Heart left ventricle (tissue), 16 donors: Measurements from ENCODE around the gene PPCDC. TPM values are rescaled to one million over a fixed set of nuclear protein-coding genes. Genes with fewer than 3 reads are reported as not detected.
"Not testable (repeated sequence)": the region's sequence is repeated elsewhere in the genome, so short reads cannot be mapped to it uniquely, and the experiment has no call there.

Experiments used
- ATAC-seq, 4 donors: fragments of 200-7000 bp; cut with Tn5 transposase; one replicate each; pipeline ENCODE4 v1.9.1; 2020 to 2022; ENCODE audit warnings: moderate library complexity in 4 of 4, mild to moderate bottlenecking in 3 of 4, moderate number of reproducible peaks in 1 of 4
- DNase-seq, 5 donors: peaks; one replicate each; pipeline ENCODE4 v3.0.0-alpha.2; 2020
- H3K27ac ChIP-seq, 12 donors: fragments of 200-600 bp; sonication (generic) in 4 of 12; one replicate each; pipeline versions ENCODE4 v1.5.0 to v1.8.0; 2016 to 2022; ENCODE audit warnings: mild to moderate bottlenecking in 2 of 12
- H3K27me3 ChIP-seq, 9 donors: fragments of 200-600 bp; sonication (generic) in 2 of 9; one replicate each; pipeline versions ENCODE4 v1.5.1 to v1.8.0; 2016 to 2022; ENCODE audit warnings: mild to moderate bottlenecking in 3 of 9
- H3K36me3 ChIP-seq, 9 donors: fragments of 200-600 bp; sonication (generic) in 2 of 9; one replicate each; pipeline versions ENCODE4 v1.5.0 to v1.8.0; 2018 to 2022; ENCODE audit warnings: mild to moderate bottlenecking in 2 of 9
- H3K4me1 ChIP-seq, 12 donors: fragments of 200-600 bp; sonication (generic) in 4 of 12; one replicate each; pipeline versions ENCODE4 v1.5.0 to v1.8.0; 2016 to 2022; ENCODE audit warnings: mild to moderate bottlenecking in 3 of 12
- H3K4me3 ChIP-seq, 12 donors: fragments of 200-600 bp; sonication (generic) in 4 of 12; one replicate each; pipeline versions ENCODE4 v1.5.0 to v1.8.0; 2017 to 2022; ENCODE audit warnings: mild to moderate bottlenecking in 9 of 12, moderate library complexity in 4 of 12
- H3K9me3 ChIP-seq, 12 donors: fragments of 200-600 bp; sonication (generic) in 4 of 12; one replicate each; pipeline versions ENCODE4 v1.5.0 to v1.8.0; 2016 to 2022; ENCODE audit warnings: mild to moderate bottlenecking in 1 of 12
- POLR2A ChIP-seq, 2 donors: fragments of 450-650 bp; IDR thresholded peaks; one replicate each; pipeline ENCODE4 v1.6.1; 2017; ENCODE audit warnings: antibody characterized with exemption in 2 of 2, mild to moderate bottlenecking in 2 of 2, moderate library complexity in 2 of 2
- WGBS, 4 donors: extraction: QIAGEN DNeasy Blood & Tissue Kit in 2 of 4; methylation state at CpG; one replicate each; pipeline versions ENCODE4 v1.1.5 to v1.1.7; 2013 to 2018; 5-methylcytosine and 5-hydroxymethylcytosine counted together
- intact Hi-C, 10 donors: fragments of 100-400 bp; cut with DNase I; formaldehyde crosslinking; loops; one replicate each; pipeline versions ENCODE4 v1.11.1 to v1.14.2; 2022
- polyA plus RNA-seq, 2 donors: library from polyadenylated mRNA; stranded (reverse); fragments of 200-250 nt; gene quantifications; one replicate each; pipeline ENCODE4 v1.2.3, GENCODE V29; 2013
- total RNA-seq, 9 donors: library from RNA; depleted of rRNA in 2 of 9; stranded (reverse); fragments of >200 nt in 2 of 9; fragmentation: NEBNext Ultra II Directional in 3 of 9; extraction: Animal tissue kit (Norgen Biotek cat#: 25700) in 3 of 9; gene quantifications; one replicate each; pipeline versions ENCODE4 v1.1.0 to v1.2.4, GENCODE V29; 2016 to 2023
- TF ChIP-seq, protein P1 (sequence below), 12 donors: fragments of 200-600 bp; sonication (generic) in 4 of 12; IDR thresholded peaks; one replicate each; pipeline versions ENCODE4 v1.5.0 to v1.8.0; 2018 to 2022; ENCODE audit warnings: antibody characterized with exemption in 12 of 12, mild to moderate bottlenecking in 5 of 12
- donor health status: ischemic (EF 13 %, LVEDD 7.1; RV severe dilation, severe dysfunction).
- donor health status: healthy with polysubstance abuse.
- donor health status: DM: no; HTN: yes; CAD: no.
- donor health status: DM: no; HTN: no; CAD: no.
- donor health status: ischemic (EF 25% LVEDD 6.9; RV normal size, moderate dysfunction).
- donor health status: ischemic (EF 25% LVEDD 5.7; RV mildly dilated, moderate dysfunction).
- donor health status: healthy.
- donor health status: DM: yes; HTN: yes; CAD: no.
- donor health status: ischemic (EF 35%, LVEDD 5.7; RV mildly dilated, moderate dysfunction).
- donor health status: nonischemic (EF 11% LVEDD 7.7; RV severe dilation, severe dysfunction).
- donor health status: DM: yes; HTN: yes; CAD: no.
- donor health status: PGD.
- donor health status: ischemic (EF 29% LVEDD 5.4; RV normal size, mild dysfunction).
- donor health status: nonischemic (EF 23%, LVEDD 6.1; RV moderate dilation, normal function).

Gene PPCDC
- total and polyA plus RNA-seq, 11 donors, result 3.6 to 13.0 (median 5.7) TPM

DNA sequence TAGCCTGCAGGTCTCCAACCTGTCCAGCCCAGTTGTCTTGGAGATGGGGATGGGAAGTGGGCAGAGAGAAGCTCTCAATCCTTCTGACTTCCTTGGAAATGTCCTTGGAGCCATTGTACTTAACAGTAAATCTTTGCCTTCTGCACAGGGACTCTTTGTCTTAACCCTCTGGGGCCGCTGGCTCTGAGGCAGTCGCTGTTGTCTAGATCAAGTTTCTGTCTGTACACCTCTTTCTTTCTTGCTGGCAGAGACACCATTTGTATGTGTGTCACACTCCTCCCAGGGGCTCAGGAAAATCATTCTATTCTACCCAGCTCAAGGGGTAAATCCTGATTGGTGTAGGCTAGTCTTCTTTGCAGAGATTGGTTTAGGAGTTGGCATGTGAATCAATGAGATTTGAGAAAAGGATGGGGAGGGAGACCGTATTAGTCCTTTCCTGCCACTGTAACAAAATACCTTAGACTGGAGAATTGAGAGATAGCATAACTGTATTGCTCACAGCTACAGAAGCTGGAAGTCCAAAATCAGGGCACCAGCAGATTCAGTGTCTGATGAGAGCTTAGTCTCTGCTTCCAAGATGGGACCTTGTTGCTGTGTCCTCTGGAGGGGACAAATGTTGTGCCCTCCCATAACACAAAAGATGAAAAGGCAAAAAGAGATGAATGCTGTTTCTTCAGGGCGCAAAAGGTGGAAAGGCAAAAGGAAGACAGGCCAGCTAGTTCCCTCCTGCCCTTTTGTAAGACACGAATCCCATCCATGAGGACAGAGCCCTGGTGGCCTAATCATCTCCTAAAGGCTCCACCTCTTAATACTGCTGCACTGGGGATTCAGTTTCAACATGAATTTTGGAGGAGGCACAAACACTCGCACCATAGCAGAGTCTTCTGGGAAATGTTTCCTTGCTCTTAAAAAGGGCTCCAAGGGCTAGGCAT, 66.3 kb downstream of the PPCDC start:
- 69 to 80% (median 72%) methylated on average over 6 of the region's 6 CpGs for WGBS, 4 donors
- Histone ChIP-seq H3K4me3 (peak overlapping the region in 1 of 12 donors; percentile 15), H3K9me3 (peaks cover 0 to 20% (median 2%) of the 10 kb centered on the region in 12 donors), H3K27ac (peak overlapping the region; percentile 71 to 91 (median 81)), H3K36me3 (no peaks in the 10 kb centered on the region), H3K4me1 (peaks cover 0 to 11% (median 5%) of the 10 kb centered on the region in 12 donors), H3K27me3 (no peaks in the 10 kb centered on the region)
- DNase-seq, result no peak
- intact Hi-C loops, result loop anchor here in 2 of 10 donors (5.0 kb wide), 2 partner anchors 37 to 47 kb away; no protein-coding TSS in a partner anchor
- no peak for TF ChIP-seq POLR2A (IDR thresholded peaks at IDR 0.05)
- TF ChIP-seq, protein P1, sequence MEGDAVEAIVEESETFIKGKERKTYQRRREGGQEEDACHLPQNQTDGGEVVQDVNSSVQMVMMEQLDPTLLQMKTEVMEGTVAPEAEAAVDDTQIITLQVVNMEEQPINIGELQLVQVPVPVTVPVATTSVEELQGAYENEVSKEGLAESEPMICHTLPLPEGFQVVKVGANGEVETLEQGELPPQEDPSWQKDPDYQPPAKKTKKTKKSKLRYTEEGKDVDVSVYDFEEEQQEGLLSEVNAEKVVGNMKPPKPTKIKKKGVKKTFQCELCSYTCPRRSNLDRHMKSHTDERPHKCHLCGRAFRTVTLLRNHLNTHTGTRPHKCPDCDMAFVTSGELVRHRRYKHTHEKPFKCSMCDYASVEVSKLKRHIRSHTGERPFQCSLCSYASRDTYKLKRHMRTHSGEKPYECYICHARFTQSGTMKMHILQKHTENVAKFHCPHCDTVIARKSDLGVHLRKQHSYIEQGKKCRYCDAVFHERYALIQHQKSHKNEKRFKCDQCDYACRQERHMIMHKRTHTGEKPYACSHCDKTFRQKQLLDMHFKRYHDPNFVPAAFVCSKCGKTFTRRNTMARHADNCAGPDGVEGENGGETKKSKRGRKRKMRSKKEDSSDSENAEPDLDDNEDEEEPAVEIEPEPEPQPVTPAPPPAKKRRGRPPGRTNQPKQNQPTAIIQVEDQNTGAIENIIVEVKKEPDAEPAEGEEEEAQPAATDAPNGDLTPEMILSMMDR (IDR thresholded peaks at IDR 0.05), result no peak
- peak in 1 of 4 donors; percentile 3 for ATAC-seq

GRCh38 chr15:75090388-75090734, 67.0 kb downstream of the PPCDC start:
- ATAC-seq (peak; percentile 88 to 98 (median 96)), DNase-seq (peak in 4 of 5 donors; percentile 67 to 78 (median 72))
- TF ChIP-seq, protein P1 (IDR thresholded peaks at IDR 0.05), result no peak
- no peak for TF ChIP-seq POLR2A (IDR thresholded peaks at IDR 0.05)
- Histone ChIP-seq H3K27ac (peak overlapping the region; percentile 68 to 91 (median 82)), H3K4me3 (peak overlapping the region in 1 of 12 donors; percentile 15), H3K9me3 (peaks cover 0 to 16% (median under 1%) of the 10 kb centered on the region in 12 donors), H3K4me1 (peaks cover 0 to 11% (median 5%) of the 10 kb centered on the region in 12 donors), H3K27me3 (no peaks in the 10 kb centered on the region), H3K36me3 (no peaks in the 10 kb centered on the region)
- 44 to 55% (median 51%) methylated on average over 7 of the region's 7 CpGs for WGBS, 4 donors
- intact Hi-C loops, result loop anchor here in 1 of 10 donors (5.0 kb wide), 1 partner anchor 48 kb away; no protein-coding TSS in a partner anchor

- intact Hi-C loops, result loop anchor here in 1 of 10 donors (5.0 kb wide), 1 partner anchor 50 kb away; no protein-coding TSS in a partner anchor
These were observed 68.4 kb downstream of the PPCDC start for GRCh38 chr15:75091814-75092213.

GRCh38 chr15:75094961-75095478, 71.6 kb downstream of the PPCDC start:
- H3K9me3 ChIP-seq, ATAC-seq, H3K27me3 ChIP-seq, DNase-seq, H3K27ac ChIP-seq, H3K4me1 ChIP-seq, H3K4me3 ChIP-seq, H3K36me3 ChIP-seq: not testable (repeated sequence)
- intact Hi-C loops, result loop anchor here in 1 of 10 donors (5.0 kb wide), 1 partner anchor 53 kb away; no protein-coding TSS in a partner anchor
- 78 to 98% (median 96%) methylated on average over 4 of the region's 4 CpGs for WGBS, 4 donors

More at GRCh38 chr15:75091814-75092213, 68.4 kb downstream of the PPCDC start:
- TF ChIP-seq, protein P1 (IDR thresholded peaks at IDR 0.05), result no peak
- no peak for TF ChIP-seq POLR2A (IDR thresholded peaks at IDR 0.05)
- DNase-seq, result no peak
- peaks cover 0 to 4% (median 0%) of the 10 kb centered on the region in 12 donors for H3K9me3 ChIP-seq
- peaks cover 0 to 11% (median 5%) of the 10 kb centered on the region in 12 donors for H3K4me1 ChIP-seq
- no peaks in the 10 kb centered on the region for H3K36me3 ChIP-seq
- no peak for ATAC-seq
- H3K27me3 ChIP-seq, result no peaks in the 10 kb centered on the region
- no peak overlapping the region for H3K4me3 ChIP-seq
- no peak overlapping the region for H3K27ac ChIP-seq
